ENCODE results near the gene RASAL3.
A peak's percentile ranks its signal among the peaks of the same experiment; 100 is the strongest.

Gene RASAL3

GRCh38 chr19:15471639-15472101 lies 7.3 kb upstream of the RASAL3 start:
- DNase-seq: no peak

DNA sequence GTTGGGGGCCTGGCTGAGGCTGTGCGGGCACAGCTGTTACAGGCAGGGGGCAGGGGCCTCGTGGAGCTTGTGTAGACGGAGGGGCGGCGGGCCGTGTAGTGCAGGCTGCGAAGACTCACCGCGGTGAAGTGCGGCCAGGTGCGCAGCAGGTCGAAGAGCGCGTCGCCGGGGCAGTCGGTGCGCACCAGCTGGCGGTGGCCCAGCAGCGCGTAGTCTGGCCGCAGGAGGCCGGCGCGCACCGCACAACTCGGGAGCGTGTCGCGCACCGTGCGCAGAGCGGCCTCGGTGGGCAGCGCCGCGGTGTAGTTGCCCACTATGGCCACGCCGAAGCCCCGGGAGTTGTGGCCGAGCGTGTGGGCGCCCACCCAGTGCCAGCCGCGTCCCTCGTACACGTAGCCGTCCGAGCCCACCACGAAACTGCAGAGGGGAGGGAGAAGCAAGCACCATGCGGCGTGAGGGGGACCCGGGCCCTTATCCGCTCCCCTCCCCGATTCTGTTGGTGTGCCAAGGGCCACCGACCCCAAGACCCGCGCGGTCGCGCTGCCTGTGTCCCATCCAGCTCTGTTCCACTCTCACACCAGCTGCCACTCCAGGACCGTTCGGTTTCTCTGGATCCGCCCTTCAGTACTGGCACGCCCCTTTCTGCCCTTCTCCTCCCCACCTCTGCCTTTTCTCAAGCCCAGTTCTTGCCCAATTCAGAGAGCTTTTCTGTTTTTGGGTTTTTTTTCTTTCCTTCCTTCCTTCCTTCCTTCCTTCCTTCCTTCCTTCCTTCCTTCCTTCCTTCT lies 5.4 kb upstream of the RASAL3 start:
- DNase-seq: no peak

DNA sequence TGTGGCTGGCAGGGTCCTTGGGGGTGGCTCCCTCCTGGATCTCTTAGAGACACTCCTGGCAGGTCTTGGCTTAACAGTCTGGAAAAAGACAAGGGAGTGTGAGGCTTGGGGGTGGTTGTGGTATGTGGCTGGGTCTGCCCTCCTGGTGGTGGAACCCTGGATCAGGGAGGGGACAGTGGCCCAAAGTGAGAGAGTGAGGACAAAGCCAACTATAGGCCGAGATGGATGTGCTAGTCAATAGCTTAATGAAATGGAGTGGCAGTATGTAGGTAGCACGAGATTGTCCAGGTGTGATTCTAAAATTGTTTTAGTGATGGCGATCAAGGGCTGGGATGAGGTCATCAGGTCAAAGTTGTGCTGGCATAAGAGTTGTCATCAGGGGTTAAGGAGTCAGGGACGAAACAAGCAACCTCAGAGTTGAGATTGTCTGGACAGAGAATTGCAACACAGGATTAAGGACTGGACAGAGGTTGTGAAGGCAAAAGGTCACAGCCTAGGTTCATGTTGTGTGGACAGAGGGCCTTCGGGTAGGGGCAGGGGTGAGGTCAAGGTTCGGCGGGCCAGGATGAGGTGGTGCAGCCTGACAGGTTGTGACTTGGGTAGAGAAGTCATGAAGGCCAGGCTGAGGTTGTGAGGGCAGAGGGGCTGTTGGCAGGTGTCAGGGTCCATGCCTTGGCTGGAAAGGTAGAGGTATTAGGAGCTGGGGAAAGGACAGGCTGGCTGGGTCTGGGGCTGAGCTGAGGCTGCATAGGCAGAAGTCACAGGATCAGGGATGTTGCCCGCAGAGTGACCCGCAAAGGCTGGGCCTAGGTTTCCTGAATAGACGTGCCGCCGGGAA lies 4.5 kb upstream of the RASAL3 start:
- no peak for DNase-seq

DNA sequence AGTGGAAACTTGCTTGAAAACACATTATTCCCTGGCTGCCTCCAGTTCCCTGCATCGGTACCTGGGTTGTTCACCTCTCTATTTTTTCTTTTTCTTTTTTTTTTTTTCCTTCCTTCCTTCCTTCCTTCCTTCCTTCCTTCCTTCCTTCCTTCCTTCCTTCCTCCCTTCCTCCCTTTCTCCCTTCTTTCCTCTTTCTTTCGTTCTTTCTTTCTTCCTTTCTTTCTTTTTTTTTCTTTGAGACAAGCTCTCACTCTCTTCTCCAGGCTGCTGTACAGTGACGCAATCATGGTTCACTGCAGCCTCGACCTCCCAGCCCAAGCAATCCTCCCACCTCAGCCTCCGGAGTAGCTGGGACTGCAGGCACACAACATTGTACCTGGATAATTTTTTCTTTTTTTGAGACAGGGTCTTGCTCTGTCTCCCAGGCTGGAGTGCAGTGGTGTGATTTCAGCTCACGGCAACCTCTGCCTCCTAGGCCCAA lies 3.4 kb upstream of the RASAL3 start:
- DNase-seq: no peak

DNA sequence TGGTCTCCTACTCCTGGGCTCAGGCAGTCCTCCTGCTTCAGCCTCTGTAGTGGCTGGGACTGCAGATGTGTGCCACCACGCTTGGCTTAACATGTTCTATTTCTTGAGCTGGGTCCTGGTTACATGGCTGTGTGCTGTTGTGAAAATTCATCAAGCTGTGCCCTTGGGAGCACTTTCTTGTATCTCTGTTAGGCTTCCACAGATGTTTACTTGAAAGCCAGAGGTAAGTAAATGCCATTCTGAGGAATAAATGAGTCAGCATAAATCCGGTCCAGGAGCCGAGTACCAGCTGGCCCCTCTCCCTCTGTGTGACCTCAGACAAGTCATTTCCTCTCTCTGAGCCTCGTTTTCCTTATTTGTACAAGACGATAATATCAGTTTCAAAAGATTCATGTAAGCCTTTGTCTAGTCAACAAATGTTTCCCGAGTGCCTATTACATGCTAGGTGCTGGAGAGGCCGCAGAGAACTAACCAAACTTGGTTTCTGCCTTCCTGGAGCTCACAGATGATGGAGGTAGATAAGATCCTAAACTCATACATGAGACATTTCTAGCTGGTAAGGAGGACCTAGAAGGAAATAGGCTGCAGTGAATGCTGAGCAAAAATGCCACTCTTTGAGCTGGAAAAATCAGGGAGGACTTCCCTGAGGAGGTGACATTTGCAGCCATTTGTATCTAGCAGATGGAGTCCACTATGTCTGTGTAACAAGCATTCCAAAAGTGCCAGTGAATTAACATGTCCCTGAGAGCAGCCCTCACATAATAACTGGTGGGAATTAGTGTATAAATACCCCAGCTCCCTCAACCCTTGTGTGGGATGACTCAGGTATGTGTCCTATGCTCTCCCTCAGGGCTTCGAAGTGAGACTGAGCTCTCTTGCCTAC lies 2.7 kb upstream of the RASAL3 start:
- DNase-seq: no peak

GRCh38 chr19:15463861-15464371 lies 428 bp downstream of the RASAL3 start:
- DNase-seq: no peak

- no peak for DNase-seq
Observed at GRCh38 chr19:15461694-15462093, 2.6 kb downstream of the RASAL3 start.

GRCh38 chr19:15457701-15458484 lies 6.5 kb downstream of the RASAL3 start:
- DNase-seq: no peak

GRCh38 chr19:15456871-15457700 lies 7.3 kb downstream of the RASAL3 start:
- no peak for DNase-seq

- no peak for DNase-seq
Observed at GRCh38 chr19:15456441-15456840, 7.9 kb downstream of the RASAL3 start.

DNA sequence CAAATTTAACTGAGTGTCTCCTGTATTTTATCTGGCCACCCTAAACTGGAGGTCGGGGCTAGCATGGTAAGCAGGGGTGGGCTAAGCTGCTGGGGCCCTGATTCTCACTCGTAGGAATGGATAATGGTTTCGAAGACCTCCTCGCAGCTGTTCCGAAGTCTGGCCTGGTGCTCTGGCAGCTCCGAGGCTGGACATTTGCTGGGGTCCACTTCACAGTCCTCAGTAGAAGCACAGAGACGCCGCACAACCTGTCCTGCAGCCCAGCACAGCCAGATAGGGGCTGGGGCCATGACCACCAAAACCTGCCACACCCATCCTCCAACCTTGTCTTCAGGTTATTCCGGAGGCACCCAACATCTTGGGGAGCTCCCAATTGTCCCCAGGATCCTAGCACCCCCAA lies 8.3 kb downstream of the RASAL3 start:
- no peak for DNase-seq

DNA sequence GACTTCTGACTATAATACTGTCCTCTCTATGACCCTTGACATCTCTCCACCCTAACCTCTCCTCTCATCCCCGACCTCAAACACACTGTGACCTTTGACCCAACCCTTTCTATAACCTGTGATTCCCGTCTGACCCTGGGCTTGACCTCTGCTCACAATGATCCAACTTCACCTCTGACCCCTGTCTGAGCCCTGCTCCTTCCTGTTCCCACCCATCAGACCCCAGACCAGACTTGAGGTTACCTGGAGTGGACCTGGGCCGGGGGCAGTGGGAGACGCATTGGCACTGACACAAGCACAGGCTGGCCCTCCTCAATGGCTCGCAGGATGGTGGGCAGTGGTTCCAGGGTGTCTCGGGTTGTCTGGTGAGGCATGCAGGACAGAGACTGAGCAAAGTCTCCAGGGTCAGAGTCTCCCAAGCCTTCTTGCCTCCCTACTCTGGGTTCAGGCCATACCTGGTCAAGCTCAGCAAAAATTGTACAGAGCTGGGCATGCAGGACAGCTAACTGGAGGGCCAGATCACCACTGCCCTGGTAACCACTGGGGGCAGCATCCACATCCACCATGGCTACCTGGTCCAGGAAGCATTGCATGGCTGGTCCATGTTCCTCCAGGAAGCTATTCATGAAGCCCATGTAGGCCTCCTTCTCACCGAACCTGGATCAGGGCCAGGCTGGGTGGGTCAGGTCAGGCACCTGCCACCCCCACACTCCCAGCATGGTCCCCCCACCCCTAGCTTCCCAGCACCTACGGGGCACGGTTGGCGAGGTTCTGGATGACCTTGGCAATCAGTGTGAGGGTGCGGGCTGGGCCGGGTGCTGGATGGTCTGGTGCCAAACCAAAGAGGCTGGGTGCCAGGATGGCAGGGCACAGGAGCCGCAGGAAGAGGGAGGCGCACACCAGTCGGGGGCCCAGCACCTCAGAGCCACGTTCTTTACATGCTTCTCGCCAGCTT lies 10.2 kb downstream of the RASAL3 start:
- no peak for DNase-seq

DNA sequence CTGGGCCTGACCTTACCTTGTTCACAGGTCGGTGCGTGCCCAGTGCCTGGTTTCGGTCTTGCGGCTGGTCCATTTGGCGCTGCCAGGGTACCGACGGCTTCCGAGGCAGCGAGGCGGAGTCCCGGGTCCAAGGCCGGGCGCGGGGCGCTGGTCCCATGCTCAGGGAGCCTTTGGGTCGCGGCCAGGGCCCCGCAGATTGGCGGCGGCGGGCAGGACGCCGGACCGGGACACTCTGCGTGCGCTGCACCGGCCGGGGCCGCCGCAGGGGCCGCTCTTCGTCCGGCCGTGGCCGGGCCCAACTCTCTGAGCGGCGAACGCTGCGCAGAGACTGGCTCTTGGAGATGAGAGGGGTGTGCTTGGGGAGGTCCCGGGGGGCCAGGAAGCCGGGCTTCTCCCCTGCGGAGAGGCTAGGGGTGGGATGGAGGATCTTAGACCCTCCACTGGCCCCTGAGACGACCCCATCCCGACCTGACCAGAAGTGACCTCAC lies 11.2 kb downstream of the RASAL3 start:
- no peak for DNase-seq

DNA sequence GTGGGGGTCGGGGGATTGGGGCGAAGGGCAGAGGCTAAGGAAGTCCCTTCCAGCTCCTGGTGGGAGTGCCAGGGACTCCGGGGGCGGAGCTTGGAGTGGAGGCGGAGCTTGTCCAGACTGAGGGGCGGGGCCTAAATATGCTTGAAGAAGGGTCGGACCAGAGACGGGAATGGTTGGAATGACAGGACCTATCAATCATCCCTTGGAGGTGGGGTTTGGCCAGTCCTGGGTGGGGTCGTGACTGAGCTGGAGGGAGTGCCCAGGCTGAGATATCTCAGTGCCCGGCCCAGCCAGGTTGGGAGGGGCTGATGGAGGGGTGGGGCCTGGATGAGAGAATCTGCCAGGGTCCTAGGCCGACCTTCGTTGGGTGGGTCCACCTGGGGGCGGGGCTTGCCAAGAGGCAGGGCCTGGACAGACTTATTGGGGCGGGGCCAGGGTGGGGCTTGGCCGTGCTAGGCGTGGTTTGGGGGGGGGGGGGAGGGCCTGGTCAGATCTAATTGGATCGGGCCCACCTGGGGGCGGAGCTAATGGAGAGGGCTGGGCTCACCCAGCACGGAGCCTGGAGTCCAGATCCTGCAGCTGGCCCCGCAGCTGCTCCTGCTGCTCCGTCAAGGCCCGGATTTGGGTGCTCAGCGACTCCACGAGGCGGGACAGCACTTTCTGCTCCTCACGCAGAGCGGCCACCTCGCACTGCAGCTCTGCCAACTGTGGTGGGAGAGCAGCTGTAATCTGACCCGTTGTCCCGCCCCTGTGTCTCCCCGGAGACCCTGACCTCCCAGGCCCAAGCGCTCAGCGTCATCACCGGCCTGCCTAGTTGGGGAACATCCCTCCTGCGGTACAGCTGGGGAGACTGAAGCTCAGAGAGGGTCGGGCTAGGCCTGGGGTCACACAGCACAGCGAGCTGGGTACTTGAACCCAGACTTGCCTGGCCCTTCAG lies 12.0 kb downstream of the RASAL3 start:
- no peak for DNase-seq

DNA sequence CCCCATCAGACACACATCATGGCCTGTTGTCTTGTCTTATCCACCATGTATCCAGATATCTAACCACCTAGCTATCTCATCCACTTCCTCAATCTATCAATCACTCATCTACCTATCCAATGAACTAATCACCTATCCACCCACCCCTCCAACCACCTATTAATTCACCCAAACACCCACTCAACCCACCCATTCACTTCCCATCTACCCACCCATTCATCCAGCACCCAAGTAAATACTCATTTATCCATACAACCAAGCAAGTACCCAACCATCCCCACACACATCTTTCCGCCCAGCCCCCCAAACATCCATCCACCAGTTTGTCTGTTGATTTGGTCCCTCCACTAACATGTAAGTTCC lies 13.8 kb downstream of the RASAL3 start:
- no peak for DNase-seq

DNA sequence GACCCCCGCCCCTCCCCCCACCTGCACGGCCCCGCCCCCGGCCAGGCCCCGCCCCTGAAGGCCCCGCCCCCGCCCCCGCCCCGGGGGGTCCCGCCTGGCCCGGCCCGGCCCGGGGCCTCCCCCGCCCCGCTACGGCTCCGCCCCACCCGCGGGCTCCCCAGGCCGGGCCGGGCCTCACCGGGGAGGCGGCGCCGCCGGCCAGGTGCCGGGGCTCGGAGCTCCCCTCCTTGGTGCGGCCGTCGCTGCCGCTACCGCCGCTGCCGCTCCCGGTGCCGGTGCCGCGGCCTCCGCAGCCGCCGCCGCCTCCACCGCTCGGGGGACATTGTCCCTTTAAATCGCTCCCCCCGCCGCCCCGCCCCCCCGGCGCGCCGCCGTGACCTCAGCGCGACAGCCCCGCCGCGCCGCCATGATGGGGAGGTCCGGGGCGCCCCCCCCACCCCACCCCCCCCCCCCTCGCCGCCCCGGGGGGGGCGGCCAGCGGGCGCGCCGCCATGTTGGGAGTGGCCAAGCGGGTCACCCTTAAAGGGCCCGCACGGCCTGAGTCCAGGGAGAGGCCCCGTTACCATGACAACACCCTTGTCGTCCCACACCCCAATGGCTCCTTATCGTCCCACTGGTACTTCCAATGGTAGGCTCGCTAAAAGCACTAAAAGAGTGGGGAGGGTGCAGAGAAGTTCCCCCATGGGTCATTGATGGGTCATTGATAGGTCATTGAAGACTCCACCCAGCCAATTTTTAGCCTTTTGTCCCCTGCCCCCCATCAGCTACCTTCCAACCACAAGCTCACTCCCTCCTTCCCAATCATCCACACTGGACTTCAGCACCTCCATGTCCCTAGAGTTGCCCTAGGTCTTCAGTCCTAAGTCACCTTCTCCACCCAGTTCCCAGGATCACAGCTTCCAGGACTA lies 14.5 kb downstream of the RASAL3 start, which contains the start of gene WIZ:
Gene WIZ (minus strand): TSS at position 337 of the 908 bp plus-strand sequence. CDS start 1,649 bp downstream, outside the sequence.
- DNase-seq: peak in 1 of 2 experiments; percentile 4

Data from cerebellar nuclear complex (tissue), 1 donor.